ENCODE measurements around the gene ELMO1. TPM values are rescaled to one million over a fixed set of nuclear protein-coding genes. Genes with fewer than 3 reads are reported as not detected.

Gene ELMO1
- total and polyA plus RNA-seq, 10 of the 15 experiments (the other 5 are each of a cell fraction or from before 2014, with no cell fraction given) = 22.6 to 85.9 (median 56.6) TPM

DNA sequence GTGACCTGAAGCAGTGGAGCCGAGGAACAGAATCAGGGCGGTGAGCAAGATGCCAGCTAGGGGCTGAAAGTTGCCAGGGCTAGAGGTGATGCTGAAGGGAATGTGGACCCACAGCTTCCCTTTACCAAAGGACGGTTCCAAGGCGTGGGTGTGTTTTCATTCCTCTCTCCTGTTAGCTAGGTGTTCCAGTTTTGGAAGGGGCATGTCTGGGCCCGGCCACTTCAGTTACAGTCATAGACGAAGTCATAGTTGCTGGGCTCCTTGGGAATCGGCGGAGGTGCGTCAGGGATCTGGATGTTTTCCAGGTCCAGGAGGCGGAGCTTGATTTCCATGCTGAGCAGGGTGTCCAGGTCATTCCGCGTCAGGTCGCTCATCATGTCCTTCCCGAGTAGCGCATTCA is 593.3 kb downstream of the ELMO1 start:
- FAIRE-seq = no peak
- ATAC-seq = no peak
- ChIA-PET SMC1A (ENCODE audit: uncharacterized antibody, unreplicated experiment) (interaction anchor here (0.9 to 1.0 kb wide), 2 partner anchors 12 to 342 kb away, joined by 3 read pairs; no protein-coding TSS in a partner anchor), POLR2A (no interaction called here), CTCF (interaction anchor here (1.5 kb wide), 1 partner anchor 20 kb away, joined by 3 read pairs; no protein-coding TSS in a partner anchor), RAD21 (ENCODE audit: unreplicated experiment) (no interaction called here)
- H3K4me3 ChIP-seq = no peak overlapping the region
- H3K9me3 ChIP-seq (replicated peaks; ENCODE audit: control insufficient read depth, insufficient read depth, low read length) = no peaks in the 10 kb centered on the region
- in situ Hi-C loops (cut with MboI) = no loop called here
- H3K27ac ChIP-seq (ENCODE audit: control insufficient read depth, insufficient read depth) = no peak overlapping the region
- intact Hi-C loops (cut with micrococcal nuclease; ENCODE audit: unreplicated experiment) = loop anchor here (10.0 kb wide), 1 partner anchor 371 kb away; no protein-coding TSS in a partner anchor
- H3K4me2 ChIP-seq (ENCODE audit: control insufficient read depth, insufficient read depth) = no peak overlapping the region
- no peaks in the 10 kb centered on the region for H3K4me1 ChIP-seq (ENCODE audit: control insufficient read depth, insufficient read depth, low read length)
- H2AFZ ChIP-seq (ENCODE audit: control insufficient read depth, low read depth, low read length) = no peak overlapping the region
- H3K27me3 ChIP-seq (replicated peaks in 1 of 2; ENCODE audit: control insufficient read depth in 2 of 2, insufficient read depth in 2 of 2, low read length in 1 of 2) = no peaks in the 10 kb centered on the region
- no peaks in the 10 kb centered on the region for H3K79me2 ChIP-seq (ENCODE audit: control insufficient read depth, insufficient read depth, low read length)
- no peak overlapping the region for H3K9ac ChIP-seq (ENCODE audit: control insufficient read depth, insufficient read depth, low read length)
- 96% methylated on average over 15 of the region's 15 CpGs for WGBS (ENCODE audit: insufficient coverage, insufficient replicate concordance, low lambda C conversion rate, missing lambda C conversion rate)
- H3K36me3 ChIP-seq (ENCODE audit: control insufficient read depth in 2 of 2, insufficient read depth in 2 of 2, low read length in 1 of 2) = peaks cover 7 to 20% of the 10 kb centered on the region in 2 experiments
- no peaks in the 10 kb centered on the region for H4K20me1 ChIP-seq (ENCODE audit: control insufficient read depth, insufficient read depth)
- DNase-seq (ENCODE audit: low read depth, low spot score) = no peak
- no TSS peak for BruUV-seq (replicated peaks)
- TF ChIP-seq PAX8 (IDR thresholded peaks at IDR 0.05) (no peak), ZSCAN29 (IDR thresholded peaks at IDR 0.05) (no peak), POLR2AphosphoS5 (IDR thresholded peaks at IDR 0.05; ENCODE audit: low read length) (no peak), BHLHE40 (IDR thresholded peaks at IDR 0.05; ENCODE audit: borderline replicate concordance in 1 of 2, low read depth in 2 of 2, low read length in 1 of 2) (no peak), POLR2A (IDR thresholded peaks at IDR 0.05; ENCODE audit: low read depth, low read length) (no peak), EED (IDR thresholded peaks at IDR 0.05; ENCODE audit: low read depth) (no peak), BACH1 (IDR thresholded peaks at IDR 0.05; ENCODE audit: borderline replicate concordance) (no peak), RFX5 (IDR thresholded peaks at IDR 0.05; ENCODE audit: low read depth, low read length) (no peak), SMAD5 (IDR thresholded peaks at IDR 0.05; ENCODE audit: low read depth) (no peak), CHD1 (IDR thresholded peaks at IDR 0.05; ENCODE audit: low read depth, low read length) (no peak), YBX1 (IDR thresholded peaks at IDR 0.05) (no peak)
- TF ChIP-seq, protein P1, sequence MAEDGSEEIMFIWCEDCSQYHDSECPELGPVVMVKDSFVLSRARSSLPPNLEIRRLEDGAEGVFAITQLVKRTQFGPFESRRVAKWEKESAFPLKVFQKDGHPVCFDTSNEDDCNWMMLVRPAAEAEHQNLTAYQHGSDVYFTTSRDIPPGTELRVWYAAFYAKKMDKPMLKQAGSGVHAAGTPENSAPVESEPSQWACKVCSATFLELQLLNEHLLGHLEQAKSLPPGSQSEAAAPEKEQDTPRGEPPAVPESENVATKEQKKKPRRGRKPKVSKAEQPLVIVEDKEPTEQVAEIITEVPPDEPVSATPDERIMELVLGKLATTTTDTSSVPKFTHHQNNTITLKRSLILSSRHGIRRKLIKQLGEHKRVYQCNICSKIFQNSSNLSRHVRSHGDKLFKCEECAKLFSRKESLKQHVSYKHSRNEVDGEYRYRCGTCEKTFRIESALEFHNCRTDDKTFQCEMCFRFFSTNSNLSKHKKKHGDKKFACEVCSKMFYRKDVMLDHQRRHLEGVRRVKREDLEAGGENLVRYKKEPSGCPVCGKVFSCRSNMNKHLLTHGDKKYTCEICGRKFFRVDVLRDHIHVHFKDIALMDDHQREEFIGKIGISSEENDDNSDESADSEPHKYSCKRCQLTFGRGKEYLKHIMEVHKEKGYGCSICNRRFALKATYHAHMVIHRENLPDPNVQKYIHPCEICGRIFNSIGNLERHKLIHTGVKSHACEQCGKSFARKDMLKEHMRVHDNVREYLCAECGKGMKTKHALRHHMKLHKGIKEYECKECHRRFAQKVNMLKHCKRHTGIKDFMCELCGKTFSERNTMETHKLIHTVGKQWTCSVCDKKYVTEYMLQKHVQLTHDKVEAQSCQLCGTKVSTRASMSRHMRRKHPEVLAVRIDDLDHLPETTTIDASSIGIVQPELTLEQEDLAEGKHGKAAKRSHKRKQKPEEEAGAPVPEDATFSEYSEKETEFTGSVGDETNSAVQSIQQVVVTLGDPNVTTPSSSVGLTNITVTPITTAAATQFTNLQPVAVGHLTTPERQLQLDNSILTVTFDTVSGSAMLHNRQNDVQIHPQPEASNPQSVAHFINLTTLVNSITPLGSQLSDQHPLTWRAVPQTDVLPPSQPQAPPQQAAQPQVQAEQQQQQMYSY (CRISPR knock-in tag; IDR thresholded peaks at IDR 0.05) = no peak
- TF ChIP-seq, protein P2, sequence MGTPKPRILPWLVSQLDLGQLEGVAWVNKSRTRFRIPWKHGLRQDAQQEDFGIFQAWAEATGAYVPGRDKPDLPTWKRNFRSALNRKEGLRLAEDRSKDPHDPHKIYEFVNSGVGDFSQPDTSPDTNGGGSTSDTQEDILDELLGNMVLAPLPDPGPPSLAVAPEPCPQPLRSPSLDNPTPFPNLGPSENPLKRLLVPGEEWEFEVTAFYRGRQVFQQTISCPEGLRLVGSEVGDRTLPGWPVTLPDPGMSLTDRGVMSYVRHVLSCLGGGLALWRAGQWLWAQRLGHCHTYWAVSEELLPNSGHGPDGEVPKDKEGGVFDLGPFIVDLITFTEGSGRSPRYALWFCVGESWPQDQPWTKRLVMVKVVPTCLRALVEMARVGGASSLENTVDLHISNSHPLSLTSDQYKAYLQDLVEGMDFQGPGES (IDR thresholded peaks at IDR 0.05) = no peak
- TF ChIP-seq, protein P3, sequence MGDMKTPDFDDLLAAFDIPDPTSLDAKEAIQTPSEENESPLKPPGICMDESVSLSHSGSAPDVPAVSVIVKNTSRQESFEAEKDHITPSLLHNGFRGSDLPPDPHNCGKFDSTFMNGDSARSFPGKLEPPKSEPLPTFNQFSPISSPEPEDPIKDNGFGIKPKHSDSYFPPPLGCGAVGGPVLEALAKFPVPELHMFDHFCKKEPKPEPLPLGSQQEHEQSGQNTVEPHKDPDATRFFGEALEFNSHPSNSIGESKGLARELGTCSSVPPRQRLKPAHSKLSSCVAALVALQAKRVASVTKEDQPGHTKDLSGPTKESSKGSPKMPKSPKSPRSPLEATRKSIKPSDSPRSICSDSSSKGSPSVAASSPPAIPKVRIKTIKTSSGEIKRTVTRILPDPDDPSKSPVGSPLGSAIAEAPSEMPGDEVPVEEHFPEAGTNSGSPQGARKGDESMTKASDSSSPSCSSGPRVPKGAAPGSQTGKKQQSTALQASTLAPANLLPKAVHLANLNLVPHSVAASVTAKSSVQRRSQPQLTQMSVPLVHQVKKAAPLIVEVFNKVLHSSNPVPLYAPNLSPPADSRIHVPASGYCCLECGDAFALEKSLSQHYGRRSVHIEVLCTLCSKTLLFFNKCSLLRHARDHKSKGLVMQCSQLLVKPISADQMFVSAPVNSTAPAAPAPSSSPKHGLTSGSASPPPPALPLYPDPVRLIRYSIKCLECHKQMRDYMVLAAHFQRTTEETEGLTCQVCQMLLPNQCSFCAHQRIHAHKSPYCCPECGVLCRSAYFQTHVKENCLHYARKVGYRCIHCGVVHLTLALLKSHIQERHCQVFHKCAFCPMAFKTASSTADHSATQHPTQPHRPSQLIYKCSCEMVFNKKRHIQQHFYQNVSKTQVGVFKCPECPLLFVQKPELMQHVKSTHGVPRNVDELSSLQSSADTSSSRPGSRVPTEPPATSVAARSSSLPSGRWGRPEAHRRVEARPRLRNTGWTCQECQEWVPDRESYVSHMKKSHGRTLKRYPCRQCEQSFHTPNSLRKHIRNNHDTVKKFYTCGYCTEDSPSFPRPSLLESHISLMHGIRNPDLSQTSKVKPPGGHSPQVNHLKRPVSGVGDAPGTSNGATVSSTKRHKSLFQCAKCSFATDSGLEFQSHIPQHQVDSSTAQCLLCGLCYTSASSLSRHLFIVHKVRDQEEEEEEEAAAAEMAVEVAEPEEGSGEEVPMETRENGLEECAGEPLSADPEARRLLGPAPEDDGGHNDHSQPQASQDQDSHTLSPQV (IDR thresholded peaks at IDR 0.05) = no peak
- TF ChIP-seq, protein P4, sequence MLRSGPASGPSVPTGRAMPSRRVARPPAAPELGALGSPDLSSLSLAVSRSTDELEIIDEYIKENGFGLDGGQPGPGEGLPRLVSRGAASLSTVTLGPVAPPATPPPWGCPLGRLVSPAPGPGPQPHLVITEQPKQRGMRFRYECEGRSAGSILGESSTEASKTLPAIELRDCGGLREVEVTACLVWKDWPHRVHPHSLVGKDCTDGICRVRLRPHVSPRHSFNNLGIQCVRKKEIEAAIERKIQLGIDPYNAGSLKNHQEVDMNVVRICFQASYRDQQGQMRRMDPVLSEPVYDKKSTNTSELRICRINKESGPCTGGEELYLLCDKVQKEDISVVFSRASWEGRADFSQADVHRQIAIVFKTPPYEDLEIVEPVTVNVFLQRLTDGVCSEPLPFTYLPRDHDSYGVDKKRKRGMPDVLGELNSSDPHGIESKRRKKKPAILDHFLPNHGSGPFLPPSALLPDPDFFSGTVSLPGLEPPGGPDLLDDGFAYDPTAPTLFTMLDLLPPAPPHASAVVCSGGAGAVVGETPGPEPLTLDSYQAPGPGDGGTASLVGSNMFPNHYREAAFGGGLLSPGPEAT (IDR thresholded peaks at IDR 0.05; ENCODE audit: low read depth) = no peak

Data from GM12878 (cell line).